ENCODE results near the gene GAD1.

GRCh38 chr2:170821531-170822289 is 5.0 kb downstream of the GAD1 start:
- TF ChIP-seq, protein P1, sequence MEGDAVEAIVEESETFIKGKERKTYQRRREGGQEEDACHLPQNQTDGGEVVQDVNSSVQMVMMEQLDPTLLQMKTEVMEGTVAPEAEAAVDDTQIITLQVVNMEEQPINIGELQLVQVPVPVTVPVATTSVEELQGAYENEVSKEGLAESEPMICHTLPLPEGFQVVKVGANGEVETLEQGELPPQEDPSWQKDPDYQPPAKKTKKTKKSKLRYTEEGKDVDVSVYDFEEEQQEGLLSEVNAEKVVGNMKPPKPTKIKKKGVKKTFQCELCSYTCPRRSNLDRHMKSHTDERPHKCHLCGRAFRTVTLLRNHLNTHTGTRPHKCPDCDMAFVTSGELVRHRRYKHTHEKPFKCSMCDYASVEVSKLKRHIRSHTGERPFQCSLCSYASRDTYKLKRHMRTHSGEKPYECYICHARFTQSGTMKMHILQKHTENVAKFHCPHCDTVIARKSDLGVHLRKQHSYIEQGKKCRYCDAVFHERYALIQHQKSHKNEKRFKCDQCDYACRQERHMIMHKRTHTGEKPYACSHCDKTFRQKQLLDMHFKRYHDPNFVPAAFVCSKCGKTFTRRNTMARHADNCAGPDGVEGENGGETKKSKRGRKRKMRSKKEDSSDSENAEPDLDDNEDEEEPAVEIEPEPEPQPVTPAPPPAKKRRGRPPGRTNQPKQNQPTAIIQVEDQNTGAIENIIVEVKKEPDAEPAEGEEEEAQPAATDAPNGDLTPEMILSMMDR (IDR thresholded peaks at IDR 0.05), result no peak
- TF ChIP-seq ZFX (IDR thresholded peaks at IDR 0.05; ENCODE audit: borderline replicate concordance), result no peak

All from 22Rv1 (cell line).